LNCaP clone FGC (cell line): ENCODE data around the gene ANKUB1.

ENCODE experiments used
- DNase-seq: peaks from one replicate; pipeline ENCODE4 v3.0.0-alpha.2; 2011; ENCODE audit warnings: low read depth
- H3K4me3 ChIP-seq: 2 replicates; pipeline ENCODE4 v1.5.1; 2011; ENCODE audit warnings: mild to moderate bottlenecking, low read depth, low read length, control low read depth
- TF ChIP-seq, protein P1 (sequence below): IDR thresholded peaks from 2 replicates; pipeline ENCODE4 v1.5.1; 2012; ENCODE audit warnings: mild to moderate bottlenecking; ENCODE audit not compliant: control insufficient read depth, insufficient read depth; ENCODE audit errors: extremely low read depth

ANKUB1 gene

GRCh38 chr3:149776170-149776569 is 16.2 kb downstream of the ANKUB1 start:
- TF ChIP-seq, protein P1, sequence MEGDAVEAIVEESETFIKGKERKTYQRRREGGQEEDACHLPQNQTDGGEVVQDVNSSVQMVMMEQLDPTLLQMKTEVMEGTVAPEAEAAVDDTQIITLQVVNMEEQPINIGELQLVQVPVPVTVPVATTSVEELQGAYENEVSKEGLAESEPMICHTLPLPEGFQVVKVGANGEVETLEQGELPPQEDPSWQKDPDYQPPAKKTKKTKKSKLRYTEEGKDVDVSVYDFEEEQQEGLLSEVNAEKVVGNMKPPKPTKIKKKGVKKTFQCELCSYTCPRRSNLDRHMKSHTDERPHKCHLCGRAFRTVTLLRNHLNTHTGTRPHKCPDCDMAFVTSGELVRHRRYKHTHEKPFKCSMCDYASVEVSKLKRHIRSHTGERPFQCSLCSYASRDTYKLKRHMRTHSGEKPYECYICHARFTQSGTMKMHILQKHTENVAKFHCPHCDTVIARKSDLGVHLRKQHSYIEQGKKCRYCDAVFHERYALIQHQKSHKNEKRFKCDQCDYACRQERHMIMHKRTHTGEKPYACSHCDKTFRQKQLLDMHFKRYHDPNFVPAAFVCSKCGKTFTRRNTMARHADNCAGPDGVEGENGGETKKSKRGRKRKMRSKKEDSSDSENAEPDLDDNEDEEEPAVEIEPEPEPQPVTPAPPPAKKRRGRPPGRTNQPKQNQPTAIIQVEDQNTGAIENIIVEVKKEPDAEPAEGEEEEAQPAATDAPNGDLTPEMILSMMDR: no peak
- no peak overlapping the region for H3K4me3 ChIP-seq
- DNase-seq: no peak

GRCh38 chr3:149772861-149773260 is 19.5 kb downstream of the ANKUB1 start:
- TF ChIP-seq, protein P1: no peak
- H3K4me3 ChIP-seq: no peak overlapping the region
- DNase-seq: no peak

DNA sequence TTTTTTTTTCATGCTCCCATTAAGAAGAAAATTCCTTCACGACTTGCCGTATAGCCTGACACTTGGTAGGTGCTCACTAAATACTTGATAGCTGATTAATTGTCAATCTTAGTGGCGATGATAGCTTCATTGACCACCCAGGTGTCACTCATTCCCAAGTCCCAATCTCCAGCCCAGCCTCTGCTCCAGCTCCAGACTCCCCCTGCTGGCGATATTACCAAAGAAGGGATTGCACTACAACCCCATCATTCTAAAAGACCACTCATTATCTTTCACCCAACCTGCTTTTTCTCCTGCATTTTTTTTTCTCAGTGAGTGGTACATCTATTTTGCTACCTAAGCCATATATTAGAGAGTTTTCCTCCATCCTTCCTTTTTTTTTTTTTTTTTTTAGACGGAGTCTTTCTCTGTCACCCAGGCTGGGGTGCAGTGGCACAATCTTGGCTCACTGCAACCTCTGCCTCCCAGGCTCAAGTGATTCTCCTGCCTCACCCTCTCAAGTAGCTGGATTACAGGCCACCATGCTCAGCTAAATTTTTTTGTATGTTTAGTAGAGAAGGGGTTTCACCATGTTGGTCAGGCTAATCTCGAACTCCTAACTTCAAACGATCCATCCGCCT is 20.6 kb downstream of the ANKUB1 start:
- no peak for DNase-seq

DNA sequence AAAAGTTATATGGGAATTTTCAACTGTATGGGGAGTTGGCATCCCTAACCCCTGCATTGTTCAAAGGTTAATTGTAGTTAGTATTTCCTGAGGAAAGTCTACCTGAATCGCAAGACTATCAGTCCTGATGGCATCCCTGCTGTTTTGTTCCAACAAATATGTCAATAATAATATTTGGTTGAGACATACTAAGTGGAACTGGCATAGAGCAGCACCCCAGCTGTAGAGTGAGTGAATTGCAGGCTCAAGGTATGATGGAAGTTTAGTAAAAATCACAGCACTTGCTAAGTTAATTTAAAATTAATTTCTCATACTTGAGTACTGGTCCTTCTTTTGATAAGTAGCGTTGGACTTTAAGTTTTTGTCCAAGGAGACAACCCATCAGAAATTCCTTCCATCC is 22.1 kb downstream of the ANKUB1 start:
- TF ChIP-seq, protein P1: 0 out of 2 replicates have a peak, but pooled peaks have one; percentile 3
- no peak overlapping the region for H3K4me3 ChIP-seq
- no peak for DNase-seq

More for the DNA sequence above, 20.6 kb downstream of the ANKUB1 start:
- no peak overlapping the region for H3K4me3 ChIP-seq
- TF ChIP-seq, protein P1: peak; percentile 67

DNA sequence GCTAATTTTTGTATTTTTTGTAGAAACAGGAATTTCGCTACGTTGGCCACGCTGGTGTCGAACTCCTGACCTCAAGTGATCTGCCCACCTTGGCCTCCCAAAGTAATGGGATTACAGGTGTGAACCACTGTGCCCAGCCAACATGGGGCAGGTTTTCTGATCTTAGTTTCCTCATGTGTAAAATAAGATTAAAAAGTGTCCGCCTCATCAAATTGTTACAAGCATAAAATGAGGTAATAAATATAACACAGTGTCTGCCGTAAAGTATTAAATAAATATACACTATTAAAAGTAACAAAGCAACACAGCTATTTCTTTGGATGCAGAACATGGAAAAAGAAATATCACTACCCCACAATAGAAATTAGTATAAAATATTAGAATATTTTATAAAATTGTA is 23.6 kb downstream of the ANKUB1 start:
- DNase-seq: no peak
- TF ChIP-seq, protein P1: no peak
- H3K4me3 ChIP-seq: no peak overlapping the region

DNA sequence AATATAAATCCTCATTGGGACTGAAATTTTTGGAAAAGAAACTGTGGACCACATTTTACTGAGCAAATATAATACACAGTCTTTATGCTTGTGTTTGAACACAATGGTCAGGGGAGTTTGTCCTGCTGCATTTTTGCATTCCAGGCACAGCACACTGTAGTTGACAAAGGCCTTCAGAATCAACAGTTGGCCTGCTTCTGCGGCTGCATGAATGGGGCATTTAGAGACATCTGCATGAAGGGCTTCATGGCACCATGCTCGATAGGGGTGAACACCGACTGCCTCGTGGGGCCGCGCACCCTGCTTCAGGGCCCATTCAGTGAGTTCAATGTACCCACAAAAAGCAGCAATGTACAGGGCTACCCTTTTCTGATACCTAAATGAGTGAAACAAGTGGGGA is 24.6 kb downstream of the ANKUB1 start:
- TF ChIP-seq, protein P1: no peak
- DNase-seq: no peak
- H3K4me3 ChIP-seq: no peak overlapping the region

DNA sequence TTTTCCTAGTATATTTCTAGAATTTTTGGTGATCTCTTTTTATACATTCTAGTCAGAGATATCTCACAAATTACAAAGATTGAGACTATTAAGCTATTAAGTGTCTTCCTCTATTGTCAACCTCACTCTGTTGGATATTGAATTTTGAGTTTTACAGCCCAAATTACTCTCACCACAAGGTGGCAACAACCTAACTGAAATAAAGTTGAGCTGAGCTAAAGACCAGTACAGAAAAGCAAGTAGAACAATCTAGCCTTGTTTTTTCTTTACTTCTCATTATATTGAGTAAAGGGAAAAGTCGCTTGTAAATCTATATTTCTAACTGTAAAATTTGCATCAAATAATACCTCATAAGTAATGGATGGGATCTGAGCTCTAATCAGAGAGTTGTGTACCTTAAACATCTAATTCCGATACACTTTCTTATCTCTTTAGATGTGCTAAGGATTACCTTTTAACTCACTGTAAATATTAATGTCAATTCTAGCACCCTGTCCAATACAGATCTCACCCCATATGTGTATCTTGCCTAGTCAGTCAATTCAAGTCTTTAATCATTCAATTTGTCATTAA is 26.5 kb downstream of the ANKUB1 start:
- no peak overlapping the region for H3K4me3 ChIP-seq
- TF ChIP-seq, protein P1: peak; percentile 72
- DNase-seq: no peak
